A549 (cell line): Measurements from ENCODE around the gene BICDL1. TPM values are rescaled to one million over a fixed set of nuclear protein-coding genes. Genes with fewer than 3 reads are reported as not detected.

ENCODE experiments used
- ATAC-seq, 2 experiments: fragments of 200-7000 bp in 1 of 2; fragments of >200 bp in 1 of 2; cut with Nextera tagmentation in 1 of 2; cut with Tn5 transposase in 1 of 2; 3 replicates each; pipeline versions ENCODE4 v1.8.0 to v1.9.1; 2018 to 2020; ENCODE audit warnings: mild to moderate bottlenecking in 1 of 2, moderate library complexity in 1 of 2
- CTCF ChIA-PET: fragments of 300-600 bp; sonication (Branson Sonifier 250); formaldehyde crosslinking; extraction: SDS; loops from one replicate; lab custom pipeline; 2021; ENCODE audit warnings: antibody characterized with exemption, inconsistent platforms; lab: Yijun Ruan, JAX
- POLR2A ChIA-PET: fragments of 350-600 bp; formaldehyde crosslinking; extraction: SDS; loops from one replicate; lab custom pipeline; 2021; ENCODE audit warnings: antibody characterized with exemption, inconsistent platforms; lab: Yijun Ruan, JAX
- DNase-seq, 2 experiments: peaks; one replicate each; pipeline versions ENCODE4 v3.0.0 to v3.0.0-alpha.2; 2011 to 2016; ENCODE audit warnings: low read depth in 1 of 2, low spot score in 1 of 2
- FAIRE-seq: peaks from 2 replicates; lab custom pipeline; 2011; peaks lifted over from hg19 to GRCh38; lab: Jason Lieb, UNC
- H3K27ac ChIP-seq, 2 experiments: fragments of >200 bp; sonication (Bioruptor Twin); formaldehyde crosslinking; 3 replicates each; pipeline ENCODE4 v1.5.1; 2016 to 2017
- H3K4me1 ChIP-seq: fragments of >200 bp; sonication (Bioruptor Twin); formaldehyde crosslinking; 3 replicates; pipeline ENCODE4 v1.6.1; 2016
- H3K4me2 ChIP-seq: fragments of >200 bp; sonication (Bioruptor Twin); formaldehyde crosslinking; 3 replicates; pipeline ENCODE4 v1.6.1; 2016
- H3K4me3 ChIP-seq: fragments of >200 bp; sonication (Bioruptor Twin); formaldehyde crosslinking; 3 replicates; pipeline ENCODE4 v1.5.1; 2016
- H3K9me3 ChIP-seq: fragments of >200 bp; sonication (Bioruptor Twin); formaldehyde crosslinking; 3 replicates; pipeline ENCODE4 v1.6.1; 2016
- CHD2 ChIP-seq: fragments of 150-350 bp; IDR thresholded peaks from 2 replicates; pipeline ENCODE4 v1.6.1; 2014; ENCODE audit warnings: low read length; ENCODE audit not compliant: partially characterized antibody
- FOXS1 ChIP-seq: fragments of 250-450 bp; sonication (Bioruptor Pico); IDR thresholded peaks from 2 replicates; pipeline ENCODE4 v1.5.0; 2020; ENCODE audit warnings: mild to moderate bottlenecking, moderate library complexity
- HDAC2 ChIP-seq: fragments of 200-600 bp; sonication (generic); IDR thresholded peaks from 2 replicates; pipeline ENCODE4 v1.6.1; 2016
- HEYL ChIP-seq: fragments of 250-450 bp; sonication (Bioruptor Pico); IDR thresholded peaks from 2 replicates; pipeline ENCODE4 v1.8.0; 2021; ENCODE audit warnings: mild to moderate bottlenecking, moderate library complexity
- HOXA7 ChIP-seq: fragments of 250-450 bp; sonication (Bioruptor Pico); IDR thresholded peaks from 2 replicates; pipeline ENCODE4 v1.5.0; 2020; ENCODE audit warnings: mild to moderate bottlenecking, moderate library complexity
- HOXB5 ChIP-seq: fragments of 250-450 bp; sonication (Bioruptor Pico); IDR thresholded peaks from 2 replicates; pipeline ENCODE4 v1.5.0; 2020; ENCODE audit warnings: mild to moderate bottlenecking, moderate library complexity
- KDM1A ChIP-seq: fragments of 200-600 bp; sonication (generic); IDR thresholded peaks from 2 replicates; pipeline ENCODE4 v1.6.1; 2016; ENCODE audit warnings: low read depth, mild to moderate bottlenecking
- MAX ChIP-seq: IDR thresholded peaks from 2 replicates; pipeline ENCODE4 v1.6.1; 2012
- MYC ChIP-seq: IDR thresholded peaks from 2 replicates; pipeline ENCODE4 v1.6.1; 2012; ENCODE audit warnings: mild to moderate bottlenecking, inconsistent platforms, low read length, improper control_type of control experiment, borderline replicate concordance
- RAD21 ChIP-seq, 2 experiments: fragments of >200 bp in 1 of 2; sonication (Bioruptor Twin) in 1 of 2; formaldehyde crosslinking in 1 of 2; IDR thresholded peaks in 1 of 2; conservative IDR thresholded peaks in 1 of 2; 2 replicates in 1 of 2; 3 replicates in 1 of 2; pipeline ENCODE4 v1.6.1; 2012 to 2018; ENCODE audit warnings: inconsistent platforms in 1 of 2
- REST ChIP-seq: fragments of 200-600 bp; sonication (generic); IDR thresholded peaks from 2 replicates; pipeline ENCODE4 v1.6.1; 2016; ENCODE audit warnings: antibody characterized with exemption, mild to moderate bottlenecking, moderate library complexity
- TP53 ChIP-seq: fragments of 250-450 bp; sonication (Bioruptor Pico); IDR thresholded peaks from 2 replicates; pipeline ENCODE4 v1.5.0; 2021; ENCODE audit warnings: mild to moderate bottlenecking, moderate library complexity
- ZC3H11A ChIP-seq: fragments of 450-650 bp; IDR thresholded peaks from 2 replicates; pipeline ENCODE4 v1.6.1; 2014; ENCODE audit warnings: antibody characterized with exemption, mild to moderate bottlenecking
- ZNF302 ChIP-seq: fragments of 250-450 bp; sonication (Bioruptor Pico); IDR thresholded peaks from 2 replicates; pipeline ENCODE4 v1.9.0; 2021; ENCODE audit warnings: inconsistent platforms, mild to moderate bottlenecking, moderate library complexity
- WGBS: methylation state at CpG from one replicate; pipeline ENCODE4 v1.1.6; 2017; ENCODE audit errors: missing lambda C conversion rate; 5-methylcytosine and 5-hydroxymethylcytosine counted together
- polyA plus RNA-seq, 4 experiments: library from polyadenylated mRNA; depleted of rRNA in 3 of 4; stranded (reverse); fragments of >200 nt; fragmentation: RNase III in 1 of 4; extraction: RNeasy Plus Mini Kit Qiagen cat#74134 plus additional on column Dnase treatment in 1 of 4; gene quantifications; 2 replicates in 3 of 4; 3 replicates in 1 of 4; pipeline ENCODE4 v1.2.3, GENCODE V29; 2011 to 2017
- TF ChIP-seq, protein P1 (sequence below): fragments of >200 bp; sonication (Bioruptor Twin); formaldehyde crosslinking; IDR thresholded peaks from 3 replicates; pipeline ENCODE4 v1.5.1; 2016

BICDL1 gene
- polyA plus RNA-seq, 2 of the 4 experiments (the other 2 are of a cell fraction): 3.8 to 4.5 TPM

DNA sequence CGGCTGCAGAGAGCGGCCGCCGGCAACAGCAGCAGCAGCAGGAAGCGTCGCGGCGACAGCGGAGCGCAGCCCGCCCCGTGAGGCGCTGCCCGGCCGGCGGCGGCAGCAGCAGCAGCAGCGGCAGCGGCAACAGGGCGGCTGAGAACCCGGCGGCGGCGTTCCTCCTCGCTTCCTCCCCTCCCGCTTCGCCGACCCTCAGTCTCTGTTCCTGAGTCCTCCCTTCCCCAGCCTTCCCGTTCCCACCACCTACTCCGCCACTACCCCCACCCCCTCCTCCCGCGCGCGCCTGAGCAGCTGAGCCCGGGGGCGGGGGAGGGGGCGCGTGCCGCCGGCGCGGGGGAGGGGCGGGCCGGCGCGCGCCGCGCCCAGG lies 310 bp downstream of the BICDL1 start:
- Histone ChIP-seq H3K4me3 (peak overlapping the region; percentile 65), H3K4me2 (peak overlapping the region; percentile 91), H3K27ac (peak overlapping the region; percentile 65 to 82), H3K4me1 (peaks cover 11% of the 10 kb centered on the region), H3K9me3 (no peaks in the 10 kb centered on the region)
- DNase-seq (peak in 1 of 2 experiments; percentile 19), FAIRE-seq (no peak), ATAC-seq (peak; percentile 36 to 64)
- TF ChIP-seq ZNF302 (CRISPR knock-in tag): no peak
- CTCF ChIA-PET: interaction anchor here (0.9 to 3.0 kb wide), 6 partner anchors 9 to 98 kb away, joined by 3 to 11 read pairs (median 4); no protein-coding TSS in a partner anchor
- 0% methylated on average over 24 of the region's 49 CpGs for WGBS
- POLR2A ChIA-PET: interaction anchor here (0.6 to 2.2 kb wide), 2 partner anchors 98 to 147 kb away, joined by 7 to 19 read pairs; no protein-coding TSS in a partner anchor

DNA sequence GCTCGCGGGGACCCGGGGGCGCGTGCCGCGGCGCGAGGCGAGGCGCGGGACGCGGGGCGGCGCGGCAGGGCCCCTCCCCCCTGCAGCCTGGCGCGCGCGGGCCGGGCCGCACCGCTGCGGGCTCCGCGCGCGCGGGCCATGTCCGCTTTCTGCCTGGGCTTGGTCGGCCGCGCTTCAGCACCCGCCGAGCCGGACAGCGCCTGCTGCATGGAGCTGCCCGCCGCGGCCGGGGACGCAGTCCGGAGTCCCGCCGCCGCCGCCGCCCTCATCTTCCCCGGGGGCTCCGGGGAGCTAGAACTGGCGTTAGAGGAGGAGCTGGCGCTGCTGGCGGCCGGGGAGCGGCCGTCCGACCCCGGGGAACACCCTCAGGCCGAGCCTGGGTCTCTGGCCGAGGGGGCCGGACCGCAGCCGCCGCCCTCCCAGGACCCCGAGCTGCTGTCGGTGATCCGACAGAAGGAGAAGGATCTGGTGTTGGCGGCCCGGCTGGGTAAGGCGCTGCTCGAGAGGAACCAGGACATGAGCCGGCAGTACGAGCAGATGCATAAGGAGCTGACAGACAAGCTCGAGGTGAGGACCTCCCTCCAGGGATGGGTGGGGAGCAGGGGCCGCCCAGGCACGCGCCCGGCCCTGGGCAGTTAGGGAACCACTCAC lies 820 bp downstream of the BICDL1 start:
- Histone ChIP-seq H3K27ac (peak overlapping the region in 1 of 2 experiments; percentile 82; a peak in 3 of 6 replicates), H3K4me2 (peak overlapping the region; percentile 91), H3K4me3 (peak overlapping the region; percentile 65), H3K4me1 (peaks cover 11% of the 10 kb centered on the region), H3K9me3 (no peaks in the 10 kb centered on the region)
- 13% methylated on average over 16 of the region's 79 CpGs for WGBS
- DNase-seq (peak; percentile 48 to 71), ATAC-seq (peak; percentile 68 to 77), FAIRE-seq (no peak)
- POLR2A ChIA-PET: interaction anchor here (0.6 to 2.2 kb wide), 4 partner anchors 97 to 211 kb away, joined by 3 to 19 read pairs (median 6); partner anchors contain the start of gene RPLP0
- no peak for TF ChIP-seq HEYL (CRISPR knock-in tag)
- TF ChIP-seq HOXA7 (CRISPR knock-in tag): no peak
- no peak for TF ChIP-seq CHD2
- no peak for TF ChIP-seq HOXB5
- peak; percentile 44; the same call in 1 of the 2 replicates for TF ChIP-seq MAX
- TF ChIP-seq TP53 (CRISPR knock-in tag): no peak
- no peak for TF ChIP-seq KDM1A
- TF ChIP-seq REST: peak; percentile 91
- no peak for TF ChIP-seq ZC3H11A
- CTCF ChIA-PET: interaction anchor here (1.0 to 3.0 kb wide), 5 partner anchors 9 to 98 kb away, joined by 3 to 11 read pairs (median 6); no protein-coding TSS in a partner anchor

GRCh38 chr12:119990382-119990874 lies 1.4 kb downstream of the BICDL1 start:
- Histone ChIP-seq H3K27ac (no peak overlapping the region), H3K4me2 (peak overlapping the region; percentile 91), H3K9me3 (no peaks in the 10 kb centered on the region), H3K4me1 (peaks cover 11% of the 10 kb centered on the region), H3K4me3 (peak overlapping the region; percentile 65)
- FAIRE-seq (no peak), ATAC-seq (no peak), DNase-seq (no peak)
- WGBS: 71% methylated on average over 12 of the region's 12 CpGs
- ChIA-PET POLR2A (interaction anchor here (0.6 to 2.2 kb wide), 3 partner anchors 97 to 211 kb away, joined by 3 to 19 read pairs (median 5); partner anchors contain the start of gene RPLP0), CTCF (interaction anchor here (1.0 to 3.0 kb wide), 3 partner anchors 8 to 90 kb away, joined by 3 to 11 read pairs (median 3); no protein-coding TSS in a partner anchor)
- TF ChIP-seq HOXA7 (CRISPR knock-in tag) (no peak), MYC (no peak), RAD21 (conservative IDR thresholded peaks at IDR 0.05 in 1 of 2, IDR thresholded peaks at IDR 0.05 in 1 of 2) (no peak), HDAC2 (no peak), FOXS1 (CRISPR knock-in tag) (no peak)
- TF ChIP-seq, protein P1, sequence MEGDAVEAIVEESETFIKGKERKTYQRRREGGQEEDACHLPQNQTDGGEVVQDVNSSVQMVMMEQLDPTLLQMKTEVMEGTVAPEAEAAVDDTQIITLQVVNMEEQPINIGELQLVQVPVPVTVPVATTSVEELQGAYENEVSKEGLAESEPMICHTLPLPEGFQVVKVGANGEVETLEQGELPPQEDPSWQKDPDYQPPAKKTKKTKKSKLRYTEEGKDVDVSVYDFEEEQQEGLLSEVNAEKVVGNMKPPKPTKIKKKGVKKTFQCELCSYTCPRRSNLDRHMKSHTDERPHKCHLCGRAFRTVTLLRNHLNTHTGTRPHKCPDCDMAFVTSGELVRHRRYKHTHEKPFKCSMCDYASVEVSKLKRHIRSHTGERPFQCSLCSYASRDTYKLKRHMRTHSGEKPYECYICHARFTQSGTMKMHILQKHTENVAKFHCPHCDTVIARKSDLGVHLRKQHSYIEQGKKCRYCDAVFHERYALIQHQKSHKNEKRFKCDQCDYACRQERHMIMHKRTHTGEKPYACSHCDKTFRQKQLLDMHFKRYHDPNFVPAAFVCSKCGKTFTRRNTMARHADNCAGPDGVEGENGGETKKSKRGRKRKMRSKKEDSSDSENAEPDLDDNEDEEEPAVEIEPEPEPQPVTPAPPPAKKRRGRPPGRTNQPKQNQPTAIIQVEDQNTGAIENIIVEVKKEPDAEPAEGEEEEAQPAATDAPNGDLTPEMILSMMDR: no peak
